Cardiac septum (tissue), 1 donor: ENCODE data around the gene KANK2. TPM values are rescaled to one million over a fixed set of nuclear protein-coding genes. Genes with fewer than 3 reads are reported as not detected.
"Not testable (repeated sequence)": the region's sequence is repeated elsewhere in the genome, so short reads cannot be mapped to it uniquely, and the experiment has no call there.

Experiments
- DNase-seq: peaks from one replicate; pipeline ENCODE4 v3.0.0-alpha.2; 2020; ENCODE audit warnings: low spot score
- intact Hi-C: fragments of 100-400 bp; cut with DNase I; formaldehyde crosslinking; loops from one replicate; pipeline ENCODE4 v1.14.0; 2022
- total RNA-seq: library from RNA; stranded (reverse); fragmentation: NEBNext Ultra II Directional; extraction: Animal tissue kit (Norgen Biotek cat#: 25700); gene quantifications from one replicate; pipeline ENCODE4 v1.2.1, GENCODE V29; 2021
- donor health status: DM: no; HTN: no; CAD: no.

The KANK2 gene
- total RNA-seq, 1 donor from 2014 or later: 499 TPM

DNA sequence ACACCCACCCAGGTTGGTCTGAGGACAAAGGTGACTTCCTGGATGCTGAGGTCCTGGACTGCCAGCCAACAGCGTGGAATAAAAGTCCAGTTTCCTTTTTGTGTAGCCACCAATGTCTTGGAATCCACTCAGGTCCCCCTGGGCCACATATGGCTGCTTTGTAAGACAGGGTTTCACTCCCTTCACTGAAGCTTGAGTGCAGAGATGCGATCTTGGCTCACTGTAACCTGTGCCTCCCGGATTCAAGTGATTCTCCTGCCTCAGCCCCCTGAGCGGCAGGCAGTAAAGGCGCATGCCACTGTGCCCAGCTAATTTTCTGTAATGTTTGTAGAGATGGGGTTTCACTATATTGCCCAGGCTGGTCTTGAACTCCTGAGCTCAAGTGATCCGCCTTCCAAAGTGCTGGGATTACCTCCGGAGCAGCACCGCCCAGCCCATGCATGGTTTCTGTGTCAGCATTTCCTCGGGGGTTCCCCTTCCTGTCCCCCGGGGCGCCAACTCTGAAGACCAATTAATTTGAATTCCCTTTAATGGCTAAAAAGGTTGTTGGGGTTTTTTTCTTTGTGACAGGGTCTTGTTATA lies 17.5 kb downstream of the KANK2 start:
- intact Hi-C loops: no loop called here
- DNase-seq: no peak

DNA sequence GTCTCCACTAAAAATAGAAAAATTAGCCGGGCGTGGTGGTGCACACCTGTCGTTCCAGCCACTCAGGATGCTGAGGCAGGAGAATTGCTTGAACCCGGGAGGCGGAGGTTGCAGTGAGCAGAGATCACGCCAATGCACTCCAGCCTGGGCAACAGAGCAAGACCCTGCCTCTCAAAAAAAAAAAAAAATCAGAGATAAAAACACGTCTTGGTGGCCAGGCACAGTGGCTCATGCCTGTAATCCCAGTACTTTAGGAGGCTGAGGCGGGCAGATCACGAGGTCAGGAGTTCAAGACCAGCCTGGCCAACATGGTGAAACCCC lies 18.2 kb downstream of the KANK2 start:
- DNase-seq, intact Hi-C loops: not testable (repeated sequence)

DNA sequence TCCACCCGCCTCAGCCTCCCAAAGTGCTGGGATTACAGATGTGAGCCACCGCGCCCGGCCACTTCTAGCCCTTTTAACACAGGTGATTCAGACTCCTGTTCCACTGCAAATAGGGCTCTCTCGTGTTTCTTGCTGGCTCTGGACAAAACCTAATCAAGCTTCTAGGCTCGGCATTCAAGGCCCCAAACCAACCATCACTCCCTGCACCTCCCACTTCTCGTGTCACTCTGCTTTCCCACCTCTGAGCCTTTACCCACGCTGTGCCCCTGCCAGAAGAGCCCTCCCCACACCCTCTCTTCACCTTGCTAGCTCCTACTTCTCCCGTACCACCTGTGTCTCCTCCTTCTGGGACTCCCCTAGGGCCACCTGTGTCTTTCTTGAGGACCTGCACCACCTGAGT lies 19.8 kb downstream of the KANK2 start:
- no peak for DNase-seq

DNA sequence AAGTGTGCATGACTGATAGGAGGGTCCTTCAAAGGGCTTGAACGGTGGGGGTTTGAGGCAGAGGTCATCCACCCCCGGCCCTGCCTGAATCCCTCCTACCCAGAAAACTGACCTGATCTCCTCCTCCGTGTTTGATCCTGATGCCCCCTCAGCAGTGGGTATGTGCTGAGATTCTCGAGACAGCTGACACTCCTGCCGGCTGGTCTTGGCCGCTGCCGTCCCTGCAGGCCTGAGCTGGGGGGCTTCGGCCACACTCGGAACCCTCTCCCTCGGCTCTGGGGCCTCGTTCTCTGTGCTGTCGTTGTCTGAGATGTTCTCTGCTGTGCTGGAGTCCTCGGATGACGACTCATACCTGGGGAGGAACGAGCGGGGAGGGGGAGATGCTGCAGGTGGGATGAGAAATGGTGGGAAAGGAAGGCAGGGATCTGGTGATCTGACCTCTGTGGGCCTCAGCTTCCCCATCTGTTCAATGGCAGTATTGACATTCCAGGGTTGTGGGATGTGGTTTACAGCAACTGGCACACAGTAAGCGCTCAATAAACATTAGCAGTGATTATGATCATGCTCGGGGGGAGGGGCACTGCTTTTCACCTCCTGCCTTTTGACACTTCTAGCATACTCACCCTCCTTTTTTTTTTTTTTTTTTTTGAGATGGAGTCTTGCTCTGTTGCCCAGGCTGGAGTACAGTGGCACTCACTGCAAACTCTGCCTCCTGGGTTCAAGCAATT lies 20.7 kb downstream of the KANK2 start:
- peak; percentile 73 for DNase-seq
- intact Hi-C loops: no loop called here

More for the DNA sequence above, 19.8 kb downstream of the KANK2 start:
- intact Hi-C loops: no loop called here

DNA sequence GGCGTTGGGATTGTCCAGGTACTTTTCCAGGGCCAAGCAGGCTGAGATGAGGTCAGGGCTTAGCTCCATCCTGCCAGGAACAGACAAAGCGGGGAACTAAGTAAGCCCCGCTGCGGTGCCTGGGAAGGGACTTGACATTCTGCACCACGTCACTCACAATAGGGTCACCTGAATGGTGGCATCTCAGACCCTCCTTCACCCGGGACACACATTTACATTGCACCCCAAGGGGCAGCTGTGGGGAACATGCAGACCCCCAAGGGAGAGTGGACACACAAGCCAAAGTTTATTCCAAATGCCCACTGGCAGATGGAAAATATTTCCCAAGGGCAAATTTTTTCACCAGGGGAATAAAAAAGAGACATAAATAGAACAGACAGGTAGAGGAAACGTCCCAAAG lies 21.4 kb downstream of the KANK2 start:
- DNase-seq: peak; percentile 70
- intact Hi-C loops: no loop called here

DNA sequence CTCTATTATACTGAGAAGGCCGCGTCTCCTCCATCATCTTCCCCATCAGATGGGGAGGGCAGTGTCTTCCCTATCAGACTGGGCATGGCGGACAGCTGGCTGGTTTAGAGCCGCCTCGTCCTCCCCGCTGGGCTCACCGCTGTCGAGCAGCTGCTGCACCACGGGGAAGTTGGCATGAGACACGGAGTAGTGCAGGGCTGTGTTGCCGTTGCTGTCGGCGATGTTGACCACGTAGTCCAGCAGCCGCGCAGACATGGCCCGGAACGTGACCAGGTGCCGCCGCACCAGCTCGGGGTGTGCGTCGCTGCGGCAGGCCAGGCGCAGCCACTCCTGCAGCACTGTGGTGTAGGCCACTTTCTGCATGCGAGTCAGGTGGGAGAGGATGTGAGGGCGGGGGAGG lies 23.0 kb downstream of the KANK2 start:
- peak; percentile 64 for DNase-seq
- intact Hi-C loops: no loop called here

DNA sequence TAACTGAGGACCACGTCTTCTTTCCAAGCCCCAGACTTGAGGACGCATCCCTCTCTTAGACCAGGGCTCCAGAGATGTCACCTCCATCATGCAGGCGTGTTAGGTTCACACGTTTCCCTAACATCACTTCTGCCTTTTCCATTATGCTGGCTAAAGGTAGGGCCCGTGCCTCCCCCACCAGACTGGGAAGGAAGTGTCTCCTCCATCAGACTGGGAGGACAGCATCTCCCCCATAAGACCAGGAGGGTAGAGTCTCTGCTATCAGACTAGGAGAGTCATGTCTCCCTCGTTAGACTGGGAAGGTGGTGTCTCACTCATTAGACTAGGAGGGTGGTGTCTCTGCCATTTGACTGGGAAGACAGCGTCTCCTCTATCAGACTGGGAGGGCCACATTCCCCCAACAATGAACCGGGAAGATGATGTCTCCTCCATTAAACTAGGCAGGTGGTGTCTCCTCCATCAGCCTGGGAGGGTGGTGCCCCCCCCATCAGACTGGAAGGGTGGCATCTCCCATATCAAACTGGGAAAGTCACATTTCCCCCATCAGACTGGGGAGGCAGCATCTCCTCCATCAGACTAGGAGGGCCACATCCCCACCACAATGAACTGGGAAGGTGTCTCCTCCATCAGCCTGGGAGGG lies 23.7 kb downstream of the KANK2 start:
- no peak for DNase-seq
- intact Hi-C loops: no loop called here

DNA sequence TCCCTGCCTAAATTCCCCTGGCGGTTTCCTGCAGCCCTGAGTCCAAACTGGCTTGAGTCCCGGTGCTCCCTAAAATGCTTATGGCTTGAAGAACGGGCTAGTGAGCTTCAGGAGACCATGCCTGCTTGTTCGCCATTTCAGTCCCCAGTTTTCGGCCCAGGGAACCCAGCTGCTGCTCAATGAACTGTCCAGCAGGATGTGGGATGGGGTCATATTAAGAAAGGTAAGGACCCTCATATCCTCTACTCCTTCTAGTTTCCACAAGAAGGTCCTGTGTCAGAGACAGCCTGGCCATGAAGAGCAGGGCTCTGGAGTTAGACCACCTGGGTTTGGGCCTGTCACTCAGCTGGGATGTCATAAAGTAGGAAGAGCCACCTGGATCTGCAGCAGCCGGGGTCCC lies 24.8 kb downstream of the KANK2 start:
- no peak for DNase-seq
- intact Hi-C loops: no loop called here

DNA sequence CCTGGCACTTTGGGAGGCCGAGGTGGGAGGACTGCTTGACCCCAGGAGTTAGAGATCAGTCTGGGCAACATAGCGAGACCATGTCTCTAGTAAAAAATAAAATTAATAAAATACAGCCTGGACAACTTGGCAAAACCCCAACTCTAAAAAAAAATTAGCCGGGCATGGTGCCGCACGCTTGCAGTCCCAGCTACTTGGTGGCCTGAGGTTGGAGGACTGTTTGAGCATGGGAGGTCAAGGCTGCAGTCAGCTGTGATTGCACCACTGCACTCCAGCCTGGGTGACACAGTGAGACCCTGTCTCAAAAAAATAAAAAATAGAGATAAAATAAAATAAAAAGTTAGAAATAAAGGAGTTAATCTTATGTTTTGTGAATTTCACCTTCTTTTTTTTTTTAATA lies 26.2 kb downstream of the KANK2 start:
- DNase-seq: no peak
- intact Hi-C loops: no loop called here

DNA sequence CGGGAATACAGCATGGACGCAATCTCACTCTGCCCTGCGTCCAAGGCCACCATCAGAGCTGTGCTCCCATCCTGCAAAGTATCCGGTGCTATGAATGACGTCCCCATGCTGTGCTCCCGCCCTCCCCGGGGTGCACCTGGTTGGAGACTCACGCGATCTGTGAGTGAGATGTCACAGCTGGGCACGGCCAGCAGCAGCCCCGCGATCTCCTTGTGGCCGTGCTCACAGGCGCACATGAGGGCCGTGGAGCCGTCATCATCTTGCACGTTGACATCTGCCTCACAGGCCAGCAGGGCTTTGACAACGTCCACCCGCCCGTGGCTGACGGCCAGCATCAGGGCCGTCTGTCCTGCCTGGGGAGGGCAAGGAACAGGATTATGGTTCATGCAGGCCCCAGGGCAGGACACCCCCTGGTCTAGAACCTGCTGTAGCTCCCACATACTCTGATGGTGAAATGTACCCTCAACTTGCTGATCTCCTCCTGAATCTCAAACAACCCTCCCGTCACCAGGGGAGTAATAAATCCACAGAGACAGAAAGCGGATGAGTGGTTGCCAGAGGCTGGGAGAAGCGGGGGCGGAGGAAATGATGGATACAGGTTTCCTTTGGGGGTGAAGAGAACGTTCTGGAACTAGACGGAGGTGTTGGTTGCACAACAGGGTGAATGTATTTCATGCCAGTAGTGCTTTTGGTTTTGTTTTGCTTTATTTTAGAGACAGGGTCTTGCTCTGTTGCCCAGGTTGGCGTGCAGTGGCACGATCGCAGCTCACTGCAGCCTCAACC lies 27.3 kb downstream of the KANK2 start:
- intact Hi-C loops: no loop called here
- DNase-seq: no peak

DNA sequence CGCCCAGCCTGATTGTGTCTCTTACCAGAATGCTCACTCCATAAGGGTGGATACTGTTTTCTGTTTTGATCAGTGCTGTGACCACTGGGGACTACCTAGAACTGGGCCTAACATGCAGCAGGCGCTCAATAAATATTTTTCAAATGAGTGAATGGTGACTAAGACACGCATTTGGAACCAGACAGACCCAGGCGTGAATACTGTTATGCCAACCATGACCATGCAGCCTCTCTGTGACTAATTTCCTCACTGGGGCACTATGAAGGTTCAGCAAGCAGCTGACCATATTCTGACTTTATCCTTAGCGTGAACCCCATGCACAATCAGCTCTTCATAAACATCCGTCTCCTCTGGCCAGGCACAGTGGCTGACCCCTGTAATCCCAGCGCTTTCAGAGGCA lies 28.8 kb downstream of the KANK2 start:
- intact Hi-C loops: no loop called here
- no peak for DNase-seq

DNA sequence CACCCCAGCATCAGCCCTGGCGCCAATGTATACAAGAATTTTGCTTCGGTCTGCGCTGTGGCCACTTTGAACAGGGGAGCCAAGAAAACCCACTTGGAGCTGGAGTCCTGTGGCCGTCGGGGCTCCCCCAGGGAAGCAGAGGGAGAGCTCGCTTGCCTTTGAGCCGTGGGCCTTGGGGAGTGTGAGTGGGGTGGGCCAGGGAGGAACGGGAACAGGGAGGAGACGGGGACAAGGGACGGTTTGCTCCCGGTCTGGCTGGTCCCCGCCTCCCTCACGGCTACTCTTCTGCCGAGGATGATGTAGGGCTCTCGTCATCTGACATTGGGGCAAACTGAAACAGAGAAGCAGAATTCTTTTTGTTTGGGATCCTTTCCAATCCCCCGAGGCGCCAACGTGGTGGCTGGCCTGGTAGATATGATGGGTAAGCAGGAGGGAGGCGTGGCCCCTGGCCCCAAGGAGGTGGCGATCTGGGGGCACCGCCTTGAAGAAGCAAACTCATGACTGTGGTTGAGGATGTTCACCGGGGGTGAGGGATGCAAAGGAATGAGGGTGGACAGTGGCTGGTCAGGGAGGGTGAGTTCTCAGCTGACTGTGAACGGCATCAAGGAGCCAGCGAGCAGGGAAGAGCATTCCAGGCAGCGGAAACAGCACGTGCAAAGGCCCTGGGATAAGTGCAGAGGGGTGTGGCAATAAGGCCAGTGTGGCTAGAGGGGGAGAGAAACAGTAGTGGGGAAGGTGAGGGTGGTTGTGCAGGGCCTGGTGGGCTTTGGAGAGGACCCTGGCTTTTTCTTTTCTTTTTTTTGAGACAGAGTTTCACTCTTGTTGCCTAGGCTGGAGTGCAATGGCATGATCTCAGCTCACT lies 30.8 kb downstream of the KANK2 start:
- intact Hi-C loops: no loop called here
- no peak for DNase-seq

DNA sequence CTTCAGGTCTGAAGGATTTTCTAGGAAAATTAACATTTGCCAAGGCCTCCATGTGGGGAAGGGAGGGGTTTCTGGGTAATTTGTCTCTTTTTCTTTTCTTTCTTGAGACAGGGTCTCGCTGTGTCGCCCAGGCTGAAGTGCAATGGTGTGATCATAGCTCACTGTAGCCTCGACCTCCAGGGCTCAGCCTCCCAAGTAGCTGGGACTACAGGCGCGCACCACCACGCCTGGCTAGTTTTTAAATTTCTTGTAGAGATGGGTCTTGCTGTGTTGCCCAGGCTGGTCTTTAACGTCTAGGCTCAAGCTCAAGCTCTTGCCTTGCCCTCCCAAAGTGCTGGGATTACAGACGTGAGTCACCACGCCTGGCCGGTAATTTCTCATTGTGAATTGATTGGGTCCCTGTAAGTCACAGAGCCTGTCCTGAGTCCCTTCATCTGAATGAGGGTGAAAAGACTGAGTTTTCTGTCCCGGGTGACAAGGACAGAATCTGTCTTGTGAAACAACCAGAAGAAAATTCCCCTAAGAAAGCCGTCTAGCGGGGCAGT lies 31.8 kb downstream of the KANK2 start:
- no peak for DNase-seq
- intact Hi-C loops: loop anchor here (2.0 kb wide), 1 partner anchor 17 kb away; no protein-coding TSS in a partner anchor

DNA sequence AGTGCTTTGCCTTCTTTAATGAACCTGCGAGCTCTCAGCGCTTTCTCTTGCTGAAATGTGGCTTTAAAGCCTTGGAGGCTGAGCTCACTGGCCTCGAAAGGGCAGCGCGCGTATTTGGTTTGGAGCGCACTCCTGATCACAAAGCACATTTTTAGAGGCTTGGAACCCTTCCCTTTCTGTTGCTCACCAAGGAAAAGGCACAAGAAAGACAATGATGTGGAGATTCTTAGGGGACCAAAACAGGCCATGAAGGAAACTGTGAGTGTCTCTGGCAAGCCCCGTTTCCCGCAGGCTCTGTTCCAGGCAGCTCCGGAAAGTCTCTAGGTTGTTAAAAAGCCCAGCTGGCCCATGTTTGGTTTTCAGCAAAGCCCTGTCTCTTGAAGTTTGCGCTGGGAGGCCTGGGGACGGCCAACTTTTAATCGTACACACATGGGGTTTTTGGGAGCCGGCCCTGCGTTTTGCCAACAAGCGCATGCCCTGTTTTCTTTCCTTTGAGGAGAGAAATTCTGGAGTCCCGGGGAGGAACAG lies 32.4 kb downstream of the KANK2 start:
- intact Hi-C loops: loop anchor here (2.0 kb wide), 1 partner anchor 18 kb away; no protein-coding TSS in a partner anchor
- DNase-seq: peak; percentile 84

DNA sequence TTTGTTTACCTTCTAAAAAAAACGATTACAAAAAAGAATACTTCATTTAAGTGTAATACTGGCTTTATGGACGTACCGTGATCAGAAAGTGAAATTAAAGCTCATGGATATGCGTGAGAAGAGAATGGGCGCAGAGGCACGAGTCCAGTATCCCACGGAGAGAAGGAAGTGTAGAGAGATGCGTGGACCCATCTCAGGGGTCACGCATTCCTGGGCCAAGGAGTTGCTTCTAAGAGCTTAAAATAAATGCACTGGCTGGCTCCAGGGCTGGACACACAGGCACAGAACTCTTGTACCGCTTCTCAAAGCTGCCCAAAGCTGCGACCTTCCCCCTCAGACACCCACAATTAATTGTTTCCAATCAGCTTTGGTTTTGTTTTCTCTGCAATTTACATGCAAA lies 33.0 kb downstream of the KANK2 start:
- intact Hi-C loops: loop anchor here (2.0 kb wide), 1 partner anchor 19 kb away; no protein-coding TSS in a partner anchor
- DNase-seq: no peak

DNA sequence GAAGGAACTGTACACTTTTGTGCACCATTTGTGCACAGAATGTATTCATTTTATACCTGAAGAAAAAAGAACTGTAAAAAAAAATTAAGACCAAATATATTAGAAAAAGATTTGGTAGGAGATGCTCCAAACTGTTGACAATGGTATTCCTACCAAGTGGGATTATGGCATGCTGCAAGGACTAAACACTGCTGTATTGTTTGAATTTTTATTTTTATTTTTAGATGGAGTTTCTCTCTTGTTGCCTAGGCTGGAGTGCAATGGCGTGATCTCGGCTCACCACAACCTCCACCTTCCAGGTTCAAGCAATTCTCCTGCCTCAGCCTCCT lies 36.9 kb downstream of the KANK2 start:
- intact Hi-C loops, DNase-seq: not testable (repeated sequence)

DNA sequence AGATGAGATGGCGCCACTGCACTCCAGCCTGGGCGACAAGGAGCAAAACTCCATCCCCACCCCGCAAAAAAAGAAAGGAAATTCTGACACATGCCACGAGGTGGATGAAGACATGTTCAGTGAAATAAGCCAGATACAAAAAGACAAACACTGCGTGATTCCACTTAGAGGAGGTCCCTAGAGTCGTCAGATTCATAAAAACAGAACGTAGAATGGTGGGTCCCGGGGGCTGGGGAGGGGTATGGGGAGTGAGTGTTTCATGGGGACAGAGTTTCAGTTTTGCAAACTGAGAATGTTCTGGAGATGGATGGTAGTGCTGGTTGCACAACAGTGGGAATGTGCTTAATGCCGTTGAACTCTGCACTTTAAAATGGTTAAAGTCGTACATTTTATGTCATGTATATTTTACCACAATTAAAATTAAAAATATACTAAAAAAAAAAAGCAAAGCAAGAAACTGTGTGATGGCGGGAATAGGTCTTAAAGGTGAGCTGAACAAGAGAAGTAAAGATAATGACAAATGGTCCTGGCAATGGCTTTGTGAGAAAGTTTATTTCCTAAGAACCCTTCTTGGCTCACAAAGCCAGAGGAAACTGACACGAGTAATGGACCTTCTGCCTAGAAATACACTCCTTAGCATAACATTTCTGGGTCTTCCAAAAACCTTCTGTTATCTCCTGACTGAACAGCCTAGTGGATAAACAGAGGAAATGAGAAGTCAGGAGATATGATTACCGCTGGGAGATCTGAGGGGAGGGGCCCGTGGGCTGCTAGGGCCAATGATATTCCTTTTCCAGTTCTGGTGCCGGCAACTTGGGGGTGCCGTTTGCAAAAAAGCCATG lies 37.5 kb downstream of the KANK2 start:
- intact Hi-C loops: loop anchor here (2.0 kb wide), 1 partner anchor 17 kb away; no protein-coding TSS in a partner anchor
- DNase-seq: no peak
